Ovary (tissue), 9 donors: Measurements from ENCODE around the gene SLC44A4. TPM values are rescaled to one million over a fixed set of nuclear protein-coding genes. Genes with fewer than 3 reads are reported as not detected.
"Not testable (repeated sequence)": the region's sequence is repeated elsewhere in the genome, so short reads cannot be mapped to it uniquely, and the experiment has no call there.

ENCODE experiments used
- DNase-seq, 5 donors: peaks; one replicate each; pipeline ENCODE4 v3.0.0-alpha.2; 2019 to 2020
- H3K27ac ChIP-seq, 2 donors: fragments of 200-600 bp; one replicate each; pipeline versions ENCODE4 v1.5.1 to v1.8.0; 2019 to 2022
- H3K27me3 ChIP-seq: fragments of 200-600 bp; one replicate; pipeline ENCODE4 v1.8.0; 2022
- H3K36me3 ChIP-seq: fragments of 200-600 bp; sonication (generic); one replicate; pipeline ENCODE4 v1.5.1; 2019
- H3K4me1 ChIP-seq: one replicate; pipeline ENCODE4 v1.8.1; 2013; ENCODE audit warnings: mild to moderate bottlenecking, moderate library complexity; ENCODE audit not compliant: insufficient read depth
- H3K4me3 ChIP-seq: fragments of 200-600 bp; sonication (generic); one replicate; pipeline ENCODE4 v1.5.1; 2017
- H3K9me3 ChIP-seq, 2 donors: fragments of 200-600 bp in 1 of 2; sonication (generic) in 1 of 2; one replicate each; pipeline versions ENCODE4 v1.5.1 to v1.8.1; 2013 to 2019; ENCODE audit warnings: mild to moderate bottlenecking in 1 of 2, moderate library complexity in 1 of 2
- EP300 ChIP-seq: sonication (generic); formaldehyde crosslinking; IDR thresholded peaks from one replicate; pipeline ENCODE4 v1.6.1; 2017; ENCODE audit warnings: antibody characterized with exemption
- POLR2A ChIP-seq: fragments of 450-650 bp; IDR thresholded peaks from one replicate; pipeline ENCODE4 v1.6.1; 2017; ENCODE audit warnings: antibody characterized with exemption, mild to moderate bottlenecking, moderate library complexity
- WGBS, 3 donors: extraction: QIAGEN DNeasy Blood & Tissue Kit in 1 of 3; methylation state at CpG; one replicate each; pipeline versions ENCODE4 v1.1.5 to v1.1.7; 2013 to 2017; 5-methylcytosine and 5-hydroxymethylcytosine counted together
- intact Hi-C, 4 donors: fragments of 100-400 bp; cut with DNase I; formaldehyde crosslinking; loops; one replicate each; pipeline versions ENCODE4 v1.11.0 to v1.15.1; 2022 to 2023
- polyA plus RNA-seq, 2 donors: library from polyadenylated mRNA; stranded (reverse); fragments of 200-250 nt in 1 of 2; fragments of 350-450 nt in 1 of 2; fragmentation: Illumina TruSeq in 1 of 2; extraction: RNeasy Lipid Tissue Mini Kit (QIAGEN cat#74804) in 1 of 2; gene quantifications; one replicate each; pipeline ENCODE4 v1.2.3, GENCODE V29; 2013 to 2014
- total RNA-seq, 7 donors: library from RNA; depleted of rRNA in 2 of 7; stranded (reverse); fragments of >200 nt in 2 of 7; fragmentation: NEBNext Ultra II Directional in 3 of 7; extraction: Animal tissue kit (Norgen Biotek cat#: 25700) in 3 of 7; gene quantifications; one replicate each; pipeline versions ENCODE4 v1.1.0 to v1.2.4, GENCODE V29; 2016 to 2023
- TF ChIP-seq, protein P1 (sequence below), 3 donors: fragments of 450-650 bp in 2 of 3; fragments of 200-600 bp in 1 of 3; IDR thresholded peaks; one replicate each; pipeline versions ENCODE4 v1.5.1 to v1.8.0; 2016 to 2022; ENCODE audit warnings: antibody characterized with exemption in 3 of 3, mild to moderate bottlenecking in 1 of 3
- donor health status: DM: no; HTN: no; CAD: no; lungs with moderate emphysema.
- donor health status: DM: no; HTN: no; CAD: no.
- donor health status: Bipolar disorder and iron deficiency.
- donor health status: DM: yes; HTN: yes; CAD: no.
- donor health status: DM: no; HTN: no; CAD: no.
- donor health status: DM: yes; HTN: yes; CAD: no.

The SLC44A4 gene
- total and polyA plus RNA-seq, 9 donors: 1.4 to 54.8 (median 6.2) TPM

DNA sequence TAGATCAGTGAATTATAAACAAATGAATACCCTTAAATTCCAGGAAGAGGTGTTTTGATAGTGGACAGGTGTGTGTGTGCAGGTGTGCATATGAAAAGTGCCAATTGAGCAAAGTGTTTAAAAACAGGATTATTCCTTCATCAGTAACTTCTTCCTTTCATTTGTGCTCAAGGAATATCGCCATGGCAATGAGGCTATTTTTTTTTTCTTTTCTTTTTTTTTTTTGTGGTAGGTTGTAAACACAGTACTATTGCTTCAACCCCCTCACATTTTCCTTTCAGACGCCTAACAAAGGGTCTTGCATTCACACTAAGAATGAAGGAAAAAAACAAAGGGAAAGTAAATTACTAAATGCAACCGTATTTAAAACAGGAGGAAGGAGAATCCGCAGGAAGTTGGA lies 53.2 kb downstream of the SLC44A4 start:
- Histone ChIP-seq H3K36me3 (no peaks in the 10 kb centered on the region), H3K9me3 (no peaks in the 10 kb centered on the region), H3K4me1 (peaks cover 3% of the 10 kb centered on the region), H3K4me3 (no peak overlapping the region), H3K27me3 (no peaks in the 10 kb centered on the region), H3K27ac (peak overlapping the region; percentile 91 to 96)
- WGBS, 3 donors: 49 to 60% (median 52%) methylated on average over 4 of the region's 4 CpGs
- DNase-seq: no peak
- TF ChIP-seq POLR2A (no peak), EP300 (no peak)
- TF ChIP-seq, protein P1, sequence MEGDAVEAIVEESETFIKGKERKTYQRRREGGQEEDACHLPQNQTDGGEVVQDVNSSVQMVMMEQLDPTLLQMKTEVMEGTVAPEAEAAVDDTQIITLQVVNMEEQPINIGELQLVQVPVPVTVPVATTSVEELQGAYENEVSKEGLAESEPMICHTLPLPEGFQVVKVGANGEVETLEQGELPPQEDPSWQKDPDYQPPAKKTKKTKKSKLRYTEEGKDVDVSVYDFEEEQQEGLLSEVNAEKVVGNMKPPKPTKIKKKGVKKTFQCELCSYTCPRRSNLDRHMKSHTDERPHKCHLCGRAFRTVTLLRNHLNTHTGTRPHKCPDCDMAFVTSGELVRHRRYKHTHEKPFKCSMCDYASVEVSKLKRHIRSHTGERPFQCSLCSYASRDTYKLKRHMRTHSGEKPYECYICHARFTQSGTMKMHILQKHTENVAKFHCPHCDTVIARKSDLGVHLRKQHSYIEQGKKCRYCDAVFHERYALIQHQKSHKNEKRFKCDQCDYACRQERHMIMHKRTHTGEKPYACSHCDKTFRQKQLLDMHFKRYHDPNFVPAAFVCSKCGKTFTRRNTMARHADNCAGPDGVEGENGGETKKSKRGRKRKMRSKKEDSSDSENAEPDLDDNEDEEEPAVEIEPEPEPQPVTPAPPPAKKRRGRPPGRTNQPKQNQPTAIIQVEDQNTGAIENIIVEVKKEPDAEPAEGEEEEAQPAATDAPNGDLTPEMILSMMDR (IDR thresholded peaks at IDR 0.05): no peak
- intact Hi-C loops: loop anchor here in 1 of 4 donors (5.0 kb wide), 1 partner anchor 98 kb away; the partner anchor contains the start of gene DDAH2

DNA sequence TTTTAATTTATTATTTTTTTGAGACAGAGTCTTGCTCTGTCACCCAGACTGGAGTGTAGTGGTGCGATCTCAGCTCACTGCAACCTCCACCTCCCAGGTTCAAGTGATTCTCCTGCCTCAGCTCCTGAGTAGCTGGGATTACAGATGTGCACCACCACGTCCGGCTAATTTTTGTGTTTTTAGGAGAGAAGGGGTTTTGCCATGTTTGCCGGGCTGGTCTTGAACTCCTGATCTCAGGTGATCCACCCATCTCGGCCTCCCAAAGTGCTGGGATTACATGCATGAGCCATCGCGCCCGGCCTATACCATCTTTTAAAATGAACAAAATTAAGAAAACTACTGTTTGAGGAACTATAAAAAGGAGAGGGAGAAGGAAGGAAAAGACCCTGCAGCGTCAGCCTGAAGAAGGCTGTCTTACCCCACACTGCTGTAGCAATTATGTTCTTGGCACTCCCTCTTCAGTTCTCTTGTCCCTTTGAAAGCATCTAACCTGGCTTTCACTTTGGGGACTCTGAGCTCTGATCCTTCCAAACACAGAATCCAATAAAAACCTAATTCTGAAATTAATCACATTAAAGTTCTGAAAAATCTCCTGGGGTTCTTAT lies 55.1 kb downstream of the SLC44A4 start:
- H3K4me3 ChIP-seq, intact Hi-C loops: not testable (repeated sequence)
- 91 to 93% (median 93%) methylated on average over 9 of the region's 9 CpGs for WGBS, 3 donors

DNA sequence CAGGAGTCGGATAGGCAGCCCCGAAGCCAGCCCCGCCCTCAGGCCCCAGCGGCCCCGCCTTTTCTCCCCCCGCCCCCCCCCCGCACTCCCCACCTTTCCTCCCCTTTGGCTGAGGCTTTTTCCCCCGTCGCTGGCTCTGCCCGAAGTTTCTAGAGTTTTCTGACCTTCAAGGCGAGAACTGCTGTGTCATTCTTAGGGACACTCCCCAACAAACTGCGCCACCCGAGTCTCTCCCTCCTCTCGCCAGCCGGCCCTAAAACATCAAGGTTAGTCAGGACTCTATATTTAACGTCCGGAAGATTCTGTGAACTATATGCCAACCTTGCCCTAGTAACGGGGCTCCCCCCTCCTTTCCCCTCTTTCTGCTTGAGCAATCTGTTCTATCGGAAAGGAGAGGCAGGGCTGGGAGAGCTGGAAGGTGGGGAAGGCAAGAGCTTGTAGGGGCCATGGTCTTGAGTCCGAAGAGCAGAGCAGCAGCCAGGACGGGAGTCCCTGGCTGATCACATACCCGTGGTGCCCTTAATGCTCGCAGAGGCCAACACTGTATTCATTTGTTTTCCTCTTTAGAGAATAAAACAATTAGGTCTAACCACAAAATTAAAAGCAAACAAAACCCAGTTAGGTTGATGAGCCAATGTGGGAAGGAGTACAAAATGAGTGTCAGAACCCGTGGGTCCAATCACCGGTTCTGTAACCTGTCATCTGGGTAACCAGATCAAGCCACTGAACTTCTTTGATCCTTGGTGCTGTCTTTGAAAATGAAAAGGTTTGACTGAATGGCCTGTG lies 56.6 kb downstream of the SLC44A4 start:
- H3K36me3 ChIP-seq: no peaks in the 10 kb centered on the region
- H3K27ac ChIP-seq: peak overlapping the region; percentile 90 to 98
- no peaks in the 10 kb centered on the region for H3K9me3 ChIP-seq
- TF ChIP-seq EP300 (peak; percentile 18), POLR2A (peak; percentile 85)
- TF ChIP-seq, protein P1 (IDR thresholded peaks at IDR 0.05): no peak
- intact Hi-C loops: no loop called here
- 1 to 2% (median 2%) methylated on average over 24 to 25 of the region's 25 CpGs for WGBS, 3 donors
- H3K4me3 ChIP-seq: peak overlapping the region; percentile 46
- DNase-seq: peak; percentile 84 to 92 (median 87)
- H3K27me3 ChIP-seq: no peaks in the 10 kb centered on the region
- H3K4me1 ChIP-seq: peaks cover 3% of the 10 kb centered on the region

More for the DNA sequence above, 55.1 kb downstream of the SLC44A4 start:
- H3K9me3 ChIP-seq, H3K4me1 ChIP-seq, H3K36me3 ChIP-seq, H3K27me3 ChIP-seq: not testable (repeated sequence)
- DNase-seq: peak in 1 of 5 donors; percentile 14
- peak overlapping the region; percentile 18 to 98 for H3K27ac ChIP-seq

DNA sequence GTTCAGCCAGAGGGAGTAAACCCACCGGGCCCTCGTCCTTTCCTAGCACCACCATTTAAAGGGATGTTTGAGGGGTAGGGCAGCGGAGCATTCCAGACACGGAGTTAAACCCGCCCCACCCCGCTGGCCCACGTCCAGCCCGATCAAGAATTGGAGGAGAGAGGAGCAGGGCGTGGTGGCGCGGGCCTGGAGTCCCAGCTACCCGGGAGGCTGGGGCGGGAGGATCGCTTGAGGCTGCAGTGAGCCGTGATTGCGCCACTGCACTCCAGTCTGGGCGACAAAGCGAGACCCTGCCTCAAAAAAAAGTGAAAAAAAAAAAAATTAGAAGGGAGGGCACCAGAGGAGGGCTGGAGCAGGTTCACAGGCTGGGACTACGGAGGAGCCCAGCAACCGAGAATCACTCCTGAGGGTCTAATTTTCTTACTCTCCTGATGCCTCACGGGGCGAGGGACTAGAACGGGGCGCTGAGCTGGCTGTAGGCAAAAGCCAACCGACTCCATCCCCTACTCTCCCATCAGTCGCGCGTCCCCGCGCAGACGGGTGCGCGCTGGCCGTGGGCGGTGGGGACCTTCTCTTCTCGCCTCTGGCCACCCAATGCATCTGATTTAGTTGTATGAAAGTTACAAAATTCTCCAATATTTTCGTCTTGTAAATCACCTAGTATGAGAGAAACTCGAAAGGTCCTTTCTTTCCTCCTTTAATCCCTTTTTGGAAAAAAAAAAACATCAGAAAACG lies 57.3 kb downstream of the SLC44A4 start:
- DNase-seq: peak; percentile 73 to 82 (median 79)
- WGBS, 3 donors: 2 to 3% (median 3%) methylated on average over 39 of the region's 39 CpGs
- no peaks in the 10 kb centered on the region for H3K9me3 ChIP-seq
- no peaks in the 10 kb centered on the region for H3K36me3 ChIP-seq
- peaks cover 3% of the 10 kb centered on the region for H3K4me1 ChIP-seq
- peak overlapping the region; percentile 90 to 98 for H3K27ac ChIP-seq
- intact Hi-C loops: no loop called here
- H3K27me3 ChIP-seq: no peaks in the 10 kb centered on the region
- TF ChIP-seq EP300: no peak
- TF ChIP-seq, protein P1 (IDR thresholded peaks at IDR 0.05): peak in 1 of 3 donors; percentile 18
- TF ChIP-seq POLR2A: peak; percentile 55
- peak overlapping the region; percentile 46 for H3K4me3 ChIP-seq

DNA sequence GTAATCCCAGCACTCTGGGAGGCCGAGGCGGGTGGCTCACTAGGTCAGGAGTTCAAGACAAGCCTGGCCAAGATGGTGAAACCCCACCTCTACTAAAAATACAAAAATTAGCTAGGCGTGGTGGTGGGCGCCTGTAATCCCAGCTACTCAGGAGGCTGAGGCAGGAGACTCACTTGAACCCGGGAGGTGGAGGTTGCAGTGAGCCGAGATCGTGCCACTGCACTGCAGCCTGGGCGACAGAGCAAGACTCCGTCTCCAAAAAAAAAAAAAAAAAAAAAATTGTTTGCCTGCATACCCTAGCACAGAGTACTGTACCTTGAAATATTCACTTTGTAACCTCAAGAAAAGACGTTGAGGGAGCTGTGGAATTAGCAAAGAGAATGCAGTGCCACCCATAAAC lies 58.4 kb downstream of the SLC44A4 start:
- H3K27me3 ChIP-seq, H3K36me3 ChIP-seq, H3K4me3 ChIP-seq, H3K4me1 ChIP-seq, intact Hi-C loops, H3K9me3 ChIP-seq, DNase-seq: not testable (repeated sequence)
- peak overlapping the region in 1 of 2 donors; percentile 98 for H3K27ac ChIP-seq
- 90 to 92% (median 91%) methylated on average over 10 of the region's 10 CpGs for WGBS, 3 donors
